SU-DHL-6 (cell line): ENCODE measurements around the gene RAP1GAP2.

ENCODE experiments used
- H2AFZ ChIP-seq: fragments of 200-600 bp; sonication (generic); 2 replicates; pipeline ENCODE4 v1.6.1; 2014; ENCODE audit warnings: low read depth, mild to moderate bottlenecking, moderate library complexity, mixed read lengths, antibody characterized with exemption, low read length; ENCODE audit not compliant: severe bottlenecking
- H3F3A ChIP-seq: fragments of 200-600 bp; shearing (Covaris generic); 2 replicates; pipeline ENCODE4 v1.6.0; 2016; ENCODE audit warnings: antibody characterized with exemption, mild to moderate bottlenecking; ENCODE audit not compliant: insufficient read depth
- H3K27ac ChIP-seq: fragments of 200-600 bp; sonication (generic); 2 replicates; pipeline ENCODE4 v1.5.1; 2016; ENCODE audit warnings: low read depth, mild to moderate bottlenecking, low read length, moderate library complexity, mixed read lengths
- H3K27me3 ChIP-seq: fragments of 200-600 bp; sonication (generic), shearing (Covaris generic); 2 replicates; pipeline ENCODE4 v1.6.0; 2014; ENCODE audit warnings: mild to moderate bottlenecking, low read length
- H3K36me3 ChIP-seq: fragments of 200-600 bp; sonication (generic); 2 replicates; pipeline ENCODE4 v1.6.1; 2014; ENCODE audit warnings: mild to moderate bottlenecking, low read length, mixed read lengths
- H3K4me2 ChIP-seq: fragments of 300-600, 200-600 bp; shearing (Covaris generic), sonication (generic); 2 replicates; pipeline ENCODE4 v1.6.0; 2014; ENCODE audit warnings: low read length, low read depth, mild to moderate bottlenecking; ENCODE audit not compliant: poor library complexity, severe bottlenecking
- H3K4me3 ChIP-seq: fragments of 200-600 bp; sonication (generic); 2 replicates; pipeline ENCODE4 v1.5.1; 2014; ENCODE audit warnings: antibody characterized with exemption, low read length, mild to moderate bottlenecking, mixed read lengths; ENCODE audit not compliant: insufficient read depth, poor library complexity, severe bottlenecking
- H3K79me2 ChIP-seq: fragments of 200-600 bp; sonication (generic); 2 replicates; pipeline ENCODE4 v1.6.1; 2014; ENCODE audit warnings: mild to moderate bottlenecking, low read length, moderate library complexity; ENCODE audit not compliant: insufficient read depth
- H3K9ac ChIP-seq: fragments of 200-600 bp; sonication (generic); 2 replicates; pipeline ENCODE4 v1.7.0; 2014; ENCODE audit warnings: mild to moderate bottlenecking, low read length
- H3K9me2 ChIP-seq: fragments of 200-600 bp; sonication (generic); replicated peaks from 2 replicates; pipeline ENCODE4 v1.6.1; 2014; ENCODE audit warnings: low read length; ENCODE audit not compliant: insufficient read depth
- H3K9me3 ChIP-seq: fragments of 200-600 bp; sonication (generic); 2 replicates; pipeline ENCODE4 v1.6.1; 2014; ENCODE audit warnings: low read length, mixed read lengths; ENCODE audit not compliant: insufficient read depth
- H4K20me1 ChIP-seq: fragments of 200-600 bp; sonication (generic); 2 replicates; pipeline ENCODE4 v1.6.1; 2014; ENCODE audit warnings: low read depth, mild to moderate bottlenecking, antibody characterized with exemption, low read length, moderate library complexity, mixed read lengths
- CTCF ChIP-seq: fragments of 200-600 bp; sonication (generic); IDR thresholded peaks from one replicate; pipeline ENCODE4 v1.5.1; 2017; ENCODE audit warnings: antibody characterized with exemption, mild to moderate bottlenecking, low read length, moderate library complexity; ENCODE audit not compliant: insufficient read depth, poor library complexity, severe bottlenecking
- EZH2phosphoT487 ChIP-seq: fragments of 200-600 bp; sonication (generic), shearing (Covaris generic); conservative IDR thresholded peaks from 2 replicates; pipeline ENCODE4 v1.6.1; 2018; ENCODE audit warnings: mild to moderate bottlenecking, antibody characterized with exemption, low read length, moderate library complexity, mixed read lengths

The RAP1GAP2 gene

GRCh38 chr17:2796164-2797125 lies at the start of gene RAP1GAP2:
Gene RAP1GAP2 (plus strand): TSS chr17:2796438. CDS start chr17:2796528, 90 bp downstream.
- no peaks in the 10 kb centered on the region for H3F3A ChIP-seq
- H2AFZ ChIP-seq: no peak within 1 kb of the TSS
- H3K79me2 ChIP-seq: no peaks in the 10 kb centered on the region
- no peak within 1 kb of the TSS for H3K27ac ChIP-seq
- no peak within 1 kb of the TSS for H3K9ac ChIP-seq
- H3K9me2 ChIP-seq: no peaks in the 10 kb centered on the region
- no peak for TF ChIP-seq CTCF
- TF ChIP-seq EZH2phosphoT487: no peak
- no peaks in the 10 kb centered on the region for H3K9me3 ChIP-seq
- no peaks in the 10 kb centered on the region for H3K27me3 ChIP-seq
- no peak within 1 kb of the TSS for H3K4me3 ChIP-seq
- H3K4me2 ChIP-seq: no peak within 1 kb of the TSS
- no peaks in the 10 kb centered on the region for H3K36me3 ChIP-seq
- H4K20me1 ChIP-seq: no peaks in the 10 kb centered on the region

- H3K9ac ChIP-seq: no peak within 1 kb of the TSS
- H4K20me1 ChIP-seq: no peaks in the 10 kb centered on the region
- H2AFZ ChIP-seq: no peak within 1 kb of the TSS
- H3K4me2 ChIP-seq: no peak within 1 kb of the TSS
- H3K9me3 ChIP-seq: no peaks in the 10 kb centered on the region
- no peaks in the 10 kb centered on the region for H3K79me2 ChIP-seq
- no peaks in the 10 kb centered on the region for H3K27me3 ChIP-seq
- H3K4me3 ChIP-seq: no peak within 1 kb of the TSS
- no peaks in the 10 kb centered on the region for H3K36me3 ChIP-seq
- H3K9me2 ChIP-seq: no peaks in the 10 kb centered on the region
- H3K27ac ChIP-seq: no peak within 1 kb of the TSS
- no peaks in the 10 kb centered on the region for H3F3A ChIP-seq
- no peak for TF ChIP-seq EZH2phosphoT487
- no peak for TF ChIP-seq CTCF
These were observed 47.0 kb upstream of the RAP1GAP2 start, which contains the start of gene CCDC92B for GRCh38 chr17:2749058-2749783. Gene CCDC92B (minus strand): TSS chr17:2749652. CDS start chr17:2735145, 14,507 bp downstream.

GRCh38 chr17:2749784-2750181 lies 46.5 kb upstream of the RAP1GAP2 start:
- Histone ChIP-seq H3K4me3 (no peak overlapping the region), H3K4me2 (no peak overlapping the region)
- TF ChIP-seq EZH2phosphoT487 (no peak), CTCF (no peak)

More at GRCh38 chr17:2749784-2750181, 46.5 kb upstream of the RAP1GAP2 start:
- Histone ChIP-seq H3K79me2 (no peaks in the 10 kb centered on the region), H2AFZ (no peak overlapping the region), H3K9me2 (no peaks in the 10 kb centered on the region), H3K27ac (no peak overlapping the region), H3K27me3 (no peaks in the 10 kb centered on the region), H3K9ac (no peak overlapping the region), H3F3A (no peaks in the 10 kb centered on the region), H3K36me3 (no peaks in the 10 kb centered on the region), H4K20me1 (no peaks in the 10 kb centered on the region), H3K9me3 (no peaks in the 10 kb centered on the region)
